ENCODE results near the gene PLD1.
"Not testable (repeated sequence)": the region's sequence is repeated elsewhere in the genome, so short reads cannot be mapped to it uniquely, and the experiment has no call there.

Gene PLD1

GRCh38 chr3:171586274-171586673 is 224.0 kb downstream of the PLD1 start:
- DNase-seq = no peak

GRCh38 chr3:171585039-171585438 is 225.2 kb downstream of the PLD1 start:
- DNase-seq = no peak

GRCh38 chr3:171584100-171584499 is 226.2 kb downstream of the PLD1 start:
- no peak for DNase-seq

- DNase-seq = no peak
Measured at GRCh38 chr3:171574556-171575240, 235.6 kb downstream of the PLD1 start.

- no peak for DNase-seq
Measured at GRCh38 chr3:171569571-171570132, 240.6 kb downstream of the PLD1 start.

GRCh38 chr3:171568766-171569165 is 241.5 kb downstream of the PLD1 start:
- DNase-seq = no peak

GRCh38 chr3:171566803-171567422 is 243.4 kb downstream of the PLD1 start:
- DNase-seq = no peak

- DNase-seq = no peak
Measured at GRCh38 chr3:171565481-171566058, 244.7 kb downstream of the PLD1 start.

- no peak for DNase-seq
Measured at GRCh38 chr3:171564748-171565480, 245.4 kb downstream of the PLD1 start.

- no peak for DNase-seq
Measured at GRCh38 chr3:171563298-171563697, 247.0 kb downstream of the PLD1 start.

GRCh38 chr3:171562459-171562858 is 247.8 kb downstream of the PLD1 start:
- DNase-seq = not testable (repeated sequence)

- no peak for DNase-seq
Measured at GRCh38 chr3:171561596-171562323, 248.5 kb downstream of the PLD1 start.

GRCh38 chr3:171559586-171559985 is 250.7 kb downstream of the PLD1 start:
- no peak for DNase-seq

GRCh38 chr3:171558188-171558696 is 252.0 kb downstream of the PLD1 start:
- DNase-seq = no peak

GRCh38 chr3:171557173-171557572 is 253.1 kb downstream of the PLD1 start:
- DNase-seq = no peak

- DNase-seq = no peak
Measured at GRCh38 chr3:171556574-171557145, 253.6 kb downstream of the PLD1 start.

- DNase-seq = no peak
Measured at GRCh38 chr3:171556148-171556547, 254.1 kb downstream of the PLD1 start.

- no peak for DNase-seq
Measured at GRCh38 chr3:171553086-171553485, 257.2 kb downstream of the PLD1 start.

- no peak for DNase-seq
Measured at GRCh38 chr3:171552531-171552930, 257.8 kb downstream of the PLD1 start.

GRCh38 chr3:171551296-171551695 is 259.0 kb downstream of the PLD1 start:
- DNase-seq = no peak

Measured in cortex of kidney (tissue), 1 donor.